Muscle of leg (tissue), 11 donors: ENCODE results near the gene DUS2. TPM values are rescaled to one million over a fixed set of nuclear protein-coding genes. Genes with fewer than 3 reads are reported as not detected.
"Not testable (repeated sequence)": the region's sequence is repeated elsewhere in the genome, so short reads cannot be mapped to it uniquely, and the experiment has no call there.

ENCODE experiments used
- DNase-seq: peaks from one replicate; pipeline ENCODE4 v3.0.0; 2013
- H3K27ac ChIP-seq: one replicate; pipeline ENCODE4 v1.5.1; 2013; ENCODE audit warnings: mild to moderate bottlenecking, low read length, control low read depth
- H3K27me3 ChIP-seq: one replicate; pipeline ENCODE4 v1.6.1; 2013; ENCODE audit warnings: low read length; ENCODE audit not compliant: control insufficient read depth, insufficient read depth
- H3K36me3 ChIP-seq: one replicate; pipeline ENCODE4 v1.6.1; 2013; ENCODE audit warnings: low read length; ENCODE audit not compliant: control insufficient read depth, insufficient read depth
- H3K4me1 ChIP-seq: one replicate; pipeline ENCODE4 v1.6.1; 2013; ENCODE audit warnings: low read length; ENCODE audit not compliant: control insufficient read depth, insufficient read depth
- H3K4me3 ChIP-seq: one replicate; pipeline ENCODE4 v1.5.1; 2013; ENCODE audit warnings: low read length, control low read depth
- H3K9me3 ChIP-seq: replicated peaks from 2 replicates; pipeline ENCODE4 v1.6.1; 2013; ENCODE audit warnings: low read depth, low read length; ENCODE audit not compliant: control insufficient read depth
- WGBS: methylation state at CpG from one replicate; pipeline ENCODE4 v1.1.5; 2013; ENCODE audit warnings: missing lambda C conversion rate; ENCODE audit not compliant: insufficient coverage; 5-methylcytosine and 5-hydroxymethylcytosine counted together
- polyA plus RNA-seq, 8 donors: library from polyadenylated mRNA; unstranded; fragments of 120-200 nt; gene quantifications; one replicate each; pipeline versions ENCODE4 v1.2.1 to v1.2.3, GENCODE V29; 2013; ENCODE audit warnings: inconsistent platforms in 1 of 8, low replicate concordance in 1 of 8; ENCODE audit not compliant: insufficient read length in 8 of 8, insufficient read depth in 1 of 8
- total RNA-seq: library from RNA; stranded (reverse); fragments of 120-200 nt; gene quantifications from one replicate; pipeline ENCODE4 v1.2.4, GENCODE V29; 2013

Gene DUS2
- total and polyA plus RNA-seq, 9 donors, result 10.1 to 13.7 (median 12.5) TPM

DNA sequence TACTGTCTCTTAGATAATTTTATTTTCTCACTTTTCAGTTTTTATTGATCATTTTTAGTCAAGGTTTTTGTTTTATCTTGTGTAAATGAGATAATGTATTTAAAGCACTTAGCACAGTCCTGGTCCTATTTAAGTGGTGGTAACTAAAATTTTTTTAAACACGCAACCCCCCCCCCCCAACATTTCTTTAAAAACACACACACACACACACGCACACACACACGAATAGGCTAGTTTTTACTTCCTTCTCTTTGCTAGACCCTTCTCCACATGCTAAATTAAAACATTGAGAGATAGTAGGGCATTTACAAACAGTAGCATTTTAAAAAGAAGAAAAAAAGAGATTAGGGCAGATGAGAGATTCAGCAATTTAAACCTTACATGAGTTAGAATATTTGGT lies 67.0 kb downstream of the DUS2 start:
- H3K27ac ChIP-seq, result no peak overlapping the region
- peaks cover 4% of the 10 kb centered on the region for H3K4me1 ChIP-seq
- H3K4me3 ChIP-seq, result no peak overlapping the region
- DNase-seq, result no peak
- WGBS, result no CpG with 5 or more reads among the region's 3 CpGs
- no peaks in the 10 kb centered on the region for H3K9me3 ChIP-seq
- H3K27me3 ChIP-seq, result no peaks in the 10 kb centered on the region
- no peaks in the 10 kb centered on the region for H3K36me3 ChIP-seq

DNA sequence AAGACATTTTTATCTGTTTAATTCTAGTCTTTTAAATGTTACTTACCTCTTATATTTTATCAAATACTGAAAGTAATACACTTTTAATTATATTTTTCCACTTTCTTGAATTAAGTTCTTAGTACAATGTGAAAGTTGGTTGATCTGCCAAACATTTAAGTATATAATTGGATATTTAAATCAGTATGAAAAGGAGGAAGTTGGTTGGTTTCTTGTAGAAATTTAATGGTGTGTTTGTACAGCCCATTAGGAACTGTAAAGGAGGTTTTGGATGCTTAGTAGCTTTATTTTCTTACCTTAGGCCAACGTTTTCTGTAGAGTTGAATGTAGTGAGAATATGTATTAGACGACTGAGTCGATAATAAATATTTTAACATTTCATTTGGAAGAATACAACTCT lies 67.4 kb downstream of the DUS2 start:
- Histone ChIP-seq H3K4me1 (peaks cover 4% of the 10 kb centered on the region), H3K27me3 (no peaks in the 10 kb centered on the region), H3K36me3 (no peaks in the 10 kb centered on the region), H3K27ac (no peak overlapping the region), H3K4me3 (no peak overlapping the region), H3K9me3 (no peaks in the 10 kb centered on the region)
- WGBS, result no CpG with 5 or more reads among the region's 3 CpGs
- no peak for DNase-seq

DNA sequence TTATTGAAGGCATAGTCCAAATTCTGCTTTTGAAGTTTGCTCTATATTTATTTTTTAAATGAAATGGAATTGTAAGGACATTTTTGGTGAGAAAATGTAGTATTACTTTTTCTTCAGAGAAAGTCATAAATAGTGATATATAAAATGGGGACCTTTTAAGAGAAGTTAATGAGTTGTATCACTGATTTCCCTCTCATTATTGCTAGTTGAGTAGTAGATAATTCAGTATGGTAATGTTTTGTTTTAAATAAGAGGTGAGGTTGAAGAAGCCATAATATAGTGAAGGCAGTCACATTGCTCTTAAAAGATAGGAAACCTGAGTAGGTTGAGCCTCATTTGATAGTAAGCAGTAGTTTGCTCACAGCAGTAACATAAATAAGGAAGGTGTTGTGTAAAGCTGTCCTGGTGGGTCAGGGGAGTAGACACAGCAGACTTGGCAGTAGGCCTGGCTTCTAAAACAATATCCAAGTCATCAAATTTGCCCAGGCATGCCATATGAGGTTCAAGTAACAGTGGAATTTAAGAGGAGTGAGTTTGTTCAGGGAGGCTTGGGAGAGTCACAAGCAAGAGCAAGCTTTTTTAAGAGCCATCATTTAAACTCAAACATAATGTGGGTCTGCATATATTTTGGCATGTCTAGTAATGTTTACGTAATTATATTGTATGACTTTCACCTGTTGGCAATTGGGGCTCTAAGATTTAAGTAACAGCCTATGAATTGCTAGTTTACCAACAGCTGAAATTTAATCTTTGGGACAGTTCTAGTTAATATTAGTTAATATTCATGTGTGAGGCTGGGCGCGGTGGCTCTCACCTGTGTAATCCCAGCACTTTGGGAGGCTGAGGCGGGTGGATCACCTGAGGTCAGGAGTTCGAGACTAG lies 68.5 kb downstream of the DUS2 start:
- H3K4me3 ChIP-seq, result no peak overlapping the region
- no peak for DNase-seq
- no peaks in the 10 kb centered on the region for H3K36me3 ChIP-seq
- 100% methylated on average over 1 of the region's 5 CpGs for WGBS
- no peak overlapping the region for H3K27ac ChIP-seq
- H3K27me3 ChIP-seq, result no peaks in the 10 kb centered on the region
- H3K9me3 ChIP-seq, result no peaks in the 10 kb centered on the region
- H3K4me1 ChIP-seq, result peaks cover 4% of the 10 kb centered on the region

DNA sequence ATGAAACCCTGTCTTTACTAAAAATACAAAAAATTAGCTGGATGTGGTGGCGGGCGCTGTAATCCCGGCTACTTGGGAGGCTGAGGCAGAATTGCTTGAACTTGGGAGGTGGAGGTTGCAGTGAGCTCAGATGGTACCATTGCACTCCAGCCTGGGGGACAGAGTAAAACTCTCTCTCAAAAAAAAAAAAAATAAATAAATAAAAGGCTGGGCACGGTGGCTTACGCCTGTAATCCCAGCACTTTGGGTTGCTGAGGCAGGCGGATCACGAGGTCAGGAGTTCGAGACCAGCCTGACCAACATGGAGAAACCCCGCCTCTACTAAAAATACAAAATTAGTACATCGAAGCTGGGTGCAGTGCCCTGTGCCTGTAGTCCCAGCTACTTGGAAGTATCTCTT lies 69.2 kb downstream of the DUS2 start:
- not testable (repeated sequence) for H3K36me3 ChIP-seq, H3K27ac ChIP-seq, H3K9me3 ChIP-seq, H3K4me1 ChIP-seq, H3K4me3 ChIP-seq, DNase-seq, H3K27me3 ChIP-seq
- WGBS, result 84% methylated on average over 5 of the region's 10 CpGs

DNA sequence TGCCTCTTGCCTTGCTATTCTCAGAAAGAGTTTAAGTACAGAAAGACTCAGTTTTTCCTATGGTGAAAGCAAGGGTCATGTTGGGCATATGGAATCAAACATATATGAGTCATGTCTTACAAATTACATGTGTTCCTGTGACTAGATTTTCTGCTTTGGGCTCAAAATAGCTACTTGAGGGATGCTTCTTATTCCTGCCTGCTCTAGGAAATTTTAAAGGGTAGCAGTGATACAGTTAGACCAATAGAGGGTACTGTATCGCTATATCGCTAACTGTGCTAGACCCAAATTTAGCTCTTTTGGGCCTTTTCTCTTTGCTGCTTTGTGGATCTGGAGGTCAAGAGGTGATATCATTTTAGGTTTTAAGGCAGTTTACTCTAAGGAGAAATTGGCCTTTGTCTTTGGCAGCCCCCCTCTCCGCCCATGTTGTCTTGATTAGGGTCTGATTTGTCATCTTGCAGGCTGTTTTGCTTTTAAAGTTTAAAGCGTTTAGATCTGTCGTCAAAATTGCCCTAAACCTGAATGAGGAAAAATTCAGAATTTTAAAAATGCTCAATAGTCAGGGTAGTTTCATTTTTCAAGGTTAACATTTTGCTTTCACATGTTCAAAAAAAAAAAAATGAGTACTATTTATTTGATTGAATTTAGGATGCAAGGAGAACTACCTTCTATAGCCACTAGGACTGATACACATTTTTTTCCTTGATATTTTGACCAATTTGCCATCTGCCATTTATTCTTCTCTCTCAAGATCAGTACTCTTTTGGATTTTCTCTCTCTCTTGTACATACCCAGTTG lies 70.9 kb downstream of the DUS2 start:
- Histone ChIP-seq H3K9me3 (no peaks in the 10 kb centered on the region), H3K27ac (no peak overlapping the region), H3K36me3 (no peaks in the 10 kb centered on the region), H3K27me3 (no peaks in the 10 kb centered on the region), H3K4me3 (no peak overlapping the region), H3K4me1 (peaks cover 3% of the 10 kb centered on the region)
- no peak for DNase-seq
- 88% methylated on average over 2 of the region's 5 CpGs for WGBS

DNA sequence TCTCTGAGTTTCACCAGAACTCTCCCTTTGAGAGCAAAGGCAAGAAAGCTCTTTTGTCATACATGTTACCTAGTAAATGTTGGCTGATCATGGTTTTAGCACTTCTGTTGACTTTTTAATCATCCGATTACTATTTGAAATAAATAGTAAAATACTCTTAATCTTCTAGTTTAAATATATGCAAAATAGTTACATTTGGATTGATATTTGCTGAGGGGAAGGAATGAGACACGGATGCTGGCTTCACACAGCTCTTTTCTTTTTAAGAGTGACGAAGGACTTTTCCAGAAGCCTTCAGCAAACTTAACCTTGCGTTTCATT lies 71.5 kb downstream of the DUS2 start:
- WGBS, result no CpG with 5 or more reads among the region's 4 CpGs
- no peak for DNase-seq
- no peak overlapping the region for H3K27ac ChIP-seq

DNA sequence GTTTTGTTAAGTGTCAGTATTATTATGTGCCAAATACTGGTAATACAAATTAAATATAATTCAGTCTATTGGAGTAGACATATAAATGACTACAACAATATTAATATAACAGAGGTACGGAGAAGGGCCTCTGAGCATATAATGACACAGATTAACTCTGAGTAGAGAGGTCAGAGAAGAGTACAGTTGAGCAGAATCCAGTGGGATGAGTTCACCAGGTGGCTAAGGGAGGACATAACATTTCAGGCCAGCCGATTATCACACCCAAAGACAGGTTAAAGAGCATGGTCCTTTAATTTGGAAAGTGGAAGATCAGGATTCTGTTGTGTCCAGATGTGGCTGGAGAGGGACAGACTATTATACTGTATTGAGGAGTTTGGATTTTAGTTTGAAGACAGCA lies 73.4 kb downstream of the DUS2 start:
- no peaks in the 10 kb centered on the region for H3K9me3 ChIP-seq
- peaks cover 3% of the 10 kb centered on the region for H3K4me1 ChIP-seq
- 100% methylated on average over 1 of the region's 2 CpGs for WGBS
- H3K4me3 ChIP-seq, result no peak overlapping the region
- H3K36me3 ChIP-seq, result no peaks in the 10 kb centered on the region
- H3K27ac ChIP-seq, result no peak overlapping the region
- DNase-seq, result no peak
- no peaks in the 10 kb centered on the region for H3K27me3 ChIP-seq

More for the DNA sequence above, 71.5 kb downstream of the DUS2 start:
- no peaks in the 10 kb centered on the region for H3K36me3 ChIP-seq
- no peaks in the 10 kb centered on the region for H3K27me3 ChIP-seq
- no peaks in the 10 kb centered on the region for H3K9me3 ChIP-seq
- H3K4me3 ChIP-seq, result no peak overlapping the region
- H3K4me1 ChIP-seq, result peaks cover 3% of the 10 kb centered on the region

DNA sequence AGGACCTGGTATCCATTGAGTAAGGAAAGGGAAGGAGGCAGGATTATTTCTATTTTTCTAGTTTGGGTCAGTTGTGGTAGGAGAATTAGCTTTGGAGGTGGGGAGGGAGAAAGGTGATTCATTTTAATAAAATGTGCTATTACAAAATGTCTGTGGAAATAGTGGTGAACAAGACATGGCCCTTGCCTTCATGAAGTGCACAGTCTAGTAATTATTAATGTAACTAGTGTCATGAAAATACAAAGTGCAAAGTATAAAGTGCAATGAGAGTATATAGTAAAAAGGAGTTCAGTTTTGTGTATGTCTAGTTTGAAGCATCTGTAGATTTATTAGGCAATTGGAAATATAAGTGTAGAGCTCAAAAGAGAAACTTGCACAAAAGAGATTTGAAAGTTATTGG lies 74.0 kb downstream of the DUS2 start:
- H3K4me1 ChIP-seq, result no peaks in the 10 kb centered on the region
- H3K9me3 ChIP-seq, result no peaks in the 10 kb centered on the region
- H3K36me3 ChIP-seq, result no peaks in the 10 kb centered on the region
- H3K27me3 ChIP-seq, result no peaks in the 10 kb centered on the region
- H3K4me3 ChIP-seq, result no peak overlapping the region
- DNase-seq, result no peak
- H3K27ac ChIP-seq, result no peak overlapping the region

DNA sequence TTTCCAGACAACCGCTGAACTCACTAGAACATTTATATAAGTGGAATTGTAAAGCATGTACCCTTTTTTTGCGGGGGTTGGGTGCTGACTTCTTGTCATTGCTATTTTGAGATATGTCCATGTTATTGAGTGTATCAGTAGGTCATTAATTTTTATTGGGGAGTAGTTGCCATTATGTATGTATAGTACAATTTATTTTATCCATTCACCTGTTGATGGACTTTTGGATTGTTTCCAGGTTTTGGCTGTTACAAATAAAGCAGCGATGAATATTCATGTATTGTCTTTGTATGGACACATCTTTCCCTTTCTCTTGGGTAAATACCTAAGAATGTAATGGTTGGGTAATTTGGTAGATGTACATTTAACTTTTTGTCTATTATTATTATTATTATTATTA lies 74.8 kb downstream of the DUS2 start:
- H3K9me3 ChIP-seq, result no peaks in the 10 kb centered on the region
- no peaks in the 10 kb centered on the region for H3K36me3 ChIP-seq
- no peak overlapping the region for H3K4me3 ChIP-seq
- no peaks in the 10 kb centered on the region for H3K4me1 ChIP-seq
- WGBS, result no CpG with 5 or more reads among the region's 3 CpGs
- DNase-seq, result no peak
- no peak overlapping the region for H3K27ac ChIP-seq
- H3K27me3 ChIP-seq, result no peaks in the 10 kb centered on the region

DNA sequence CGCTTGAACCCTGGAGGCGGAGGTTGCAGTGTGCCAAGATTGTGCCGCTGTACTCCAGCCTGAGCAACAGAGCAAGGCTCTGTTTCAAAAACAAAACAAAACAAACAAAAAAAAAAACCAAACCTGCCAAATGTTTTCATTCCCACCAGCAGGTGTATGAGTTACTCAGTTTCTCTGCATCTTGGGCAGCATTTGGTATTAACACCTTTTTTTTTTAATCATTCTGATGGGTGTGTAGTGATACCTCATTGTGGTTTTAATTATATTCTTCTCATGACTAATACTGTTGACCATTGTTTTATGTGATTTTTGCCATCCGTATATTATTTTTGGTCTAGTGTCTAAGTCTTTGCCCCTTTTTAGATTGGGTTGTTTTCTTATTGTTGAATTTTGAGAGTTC lies 77.4 kb downstream of the DUS2 start:
- H3K36me3 ChIP-seq, result no peaks in the 10 kb centered on the region
- no peak overlapping the region for H3K4me3 ChIP-seq
- H3K27me3 ChIP-seq, result no peaks in the 10 kb centered on the region
- no peaks in the 10 kb centered on the region for H3K4me1 ChIP-seq
- 90% methylated on average over 2 of the region's 4 CpGs for WGBS
- H3K27ac ChIP-seq, result no peak overlapping the region
- no peaks in the 10 kb centered on the region for H3K9me3 ChIP-seq
- no peak for DNase-seq
